22Rv1 (cell line): ENCODE measurements around the gene CPA5.

Experiments
- ZFX ChIP-seq: fragments of 450-650 bp; IDR thresholded peaks from 2 replicates; pipeline ENCODE4 v1.6.1; 2017; ENCODE audit warnings: antibody characterized with exemption, borderline replicate concordance
- TF ChIP-seq, protein P1 (sequence below): fragments of 450-650 bp; IDR thresholded peaks from 2 replicates; pipeline ENCODE4 v1.5.1; 2017; ENCODE audit warnings: mild to moderate bottlenecking

DNA sequence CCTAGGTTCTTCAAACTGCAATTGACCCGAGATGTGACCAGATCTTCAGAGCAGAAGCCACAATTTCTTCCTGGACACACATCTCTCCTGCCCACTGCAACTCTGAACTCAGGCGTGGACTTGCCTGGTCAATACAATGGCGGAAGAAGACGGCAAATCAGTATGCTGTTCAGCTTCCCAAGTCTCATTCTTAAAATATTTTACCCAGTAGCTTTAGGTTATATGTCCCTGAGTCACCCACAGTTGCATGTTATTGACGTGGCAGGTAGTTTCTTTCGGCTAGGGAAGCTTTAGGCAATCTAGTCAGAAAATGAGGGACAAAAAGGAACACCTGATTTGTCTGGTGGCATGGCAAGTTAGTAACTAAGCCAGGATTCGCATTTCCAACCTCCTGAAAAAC, 73.7 kb downstream of the CPA5 start:
- TF ChIP-seq, protein P1, sequence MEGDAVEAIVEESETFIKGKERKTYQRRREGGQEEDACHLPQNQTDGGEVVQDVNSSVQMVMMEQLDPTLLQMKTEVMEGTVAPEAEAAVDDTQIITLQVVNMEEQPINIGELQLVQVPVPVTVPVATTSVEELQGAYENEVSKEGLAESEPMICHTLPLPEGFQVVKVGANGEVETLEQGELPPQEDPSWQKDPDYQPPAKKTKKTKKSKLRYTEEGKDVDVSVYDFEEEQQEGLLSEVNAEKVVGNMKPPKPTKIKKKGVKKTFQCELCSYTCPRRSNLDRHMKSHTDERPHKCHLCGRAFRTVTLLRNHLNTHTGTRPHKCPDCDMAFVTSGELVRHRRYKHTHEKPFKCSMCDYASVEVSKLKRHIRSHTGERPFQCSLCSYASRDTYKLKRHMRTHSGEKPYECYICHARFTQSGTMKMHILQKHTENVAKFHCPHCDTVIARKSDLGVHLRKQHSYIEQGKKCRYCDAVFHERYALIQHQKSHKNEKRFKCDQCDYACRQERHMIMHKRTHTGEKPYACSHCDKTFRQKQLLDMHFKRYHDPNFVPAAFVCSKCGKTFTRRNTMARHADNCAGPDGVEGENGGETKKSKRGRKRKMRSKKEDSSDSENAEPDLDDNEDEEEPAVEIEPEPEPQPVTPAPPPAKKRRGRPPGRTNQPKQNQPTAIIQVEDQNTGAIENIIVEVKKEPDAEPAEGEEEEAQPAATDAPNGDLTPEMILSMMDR = no peak
- TF ChIP-seq ZFX = no peak
